NCI-H1436 (cell line): ENCODE measurements around the gene KIF21A.

ENCODE experiments used
- DNase-seq: peaks from one replicate; lab custom pipeline; 2025; lab: John Stamatoyannopoulos, UW

Gene KIF21A

DNA sequence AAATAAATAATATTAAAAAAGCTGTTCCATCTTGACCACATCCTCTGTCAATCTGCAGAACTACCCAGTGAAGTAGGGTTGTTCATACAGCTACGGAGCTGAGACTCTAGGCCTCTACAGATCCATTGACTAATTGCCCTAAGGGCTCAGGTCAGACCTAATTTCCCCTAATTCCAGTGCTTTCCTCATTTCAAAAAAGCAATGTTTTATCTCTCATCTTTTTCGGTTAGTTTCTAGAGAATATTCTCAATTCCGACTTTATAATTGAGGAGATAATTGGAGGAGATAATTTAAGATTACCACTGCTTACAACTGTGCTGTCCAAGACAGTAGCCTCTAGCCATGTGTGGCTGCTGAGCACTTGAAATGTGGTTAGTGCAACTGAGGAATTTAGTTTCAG is 167.1 kb downstream of the KIF21A start:
- DNase-seq, result no peak

DNA sequence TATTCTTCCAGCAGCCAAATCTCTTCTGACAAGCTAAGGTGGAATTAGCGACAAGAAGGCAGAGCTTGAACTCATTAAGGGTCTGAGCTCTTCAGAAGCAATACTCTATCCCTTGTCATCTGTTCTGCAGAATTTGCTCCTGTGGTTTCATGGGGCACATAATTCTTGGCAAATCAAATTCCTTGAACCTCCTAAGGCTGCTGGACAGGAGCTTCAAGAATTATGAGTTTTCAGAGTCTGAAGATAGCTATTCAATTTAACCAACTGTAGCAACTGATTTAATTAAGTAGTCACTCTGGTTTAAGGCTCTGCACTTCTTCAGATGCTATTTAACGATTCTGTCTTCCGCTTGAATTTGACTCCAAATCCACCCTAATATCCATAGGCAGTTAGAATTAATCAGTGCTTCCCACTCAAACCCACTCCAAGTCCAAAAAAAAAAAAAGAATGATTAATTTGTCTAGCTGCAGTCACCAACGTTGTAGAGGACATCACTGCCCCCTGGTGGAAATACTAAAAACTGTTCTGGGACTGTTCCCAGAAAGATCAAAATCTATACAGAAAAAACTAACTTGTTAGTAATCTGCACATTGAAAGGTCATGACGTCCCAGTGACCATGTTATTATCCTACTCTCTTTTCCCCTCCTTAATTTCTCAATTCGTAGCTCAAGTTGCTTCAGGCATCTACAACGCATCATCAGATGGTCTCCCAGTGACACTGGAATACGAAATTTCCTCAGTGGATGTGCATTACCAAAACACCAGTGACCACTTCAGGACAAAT is 169.9 kb downstream of the KIF21A start:
- DNase-seq, result no peak

DNA sequence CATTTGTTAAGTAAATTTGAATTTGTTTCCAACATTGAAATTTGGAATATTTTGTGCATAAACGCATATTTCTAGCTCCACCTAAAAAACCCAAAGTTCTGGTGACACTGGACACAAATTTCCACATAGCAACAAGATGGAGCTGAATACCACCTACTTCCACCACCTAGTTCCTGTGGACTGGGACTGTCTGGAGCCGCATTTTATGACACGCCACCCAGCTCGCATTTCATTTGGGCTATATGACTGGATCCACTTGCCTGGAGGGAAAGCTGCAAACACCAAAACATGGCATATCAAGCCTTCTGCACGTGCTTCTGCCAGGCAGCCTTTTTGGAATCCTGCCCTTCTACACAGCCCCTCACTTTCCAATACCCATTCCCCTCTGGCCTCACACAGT is 173.4 kb downstream of the KIF21A start:
- no peak for DNase-seq

DNA sequence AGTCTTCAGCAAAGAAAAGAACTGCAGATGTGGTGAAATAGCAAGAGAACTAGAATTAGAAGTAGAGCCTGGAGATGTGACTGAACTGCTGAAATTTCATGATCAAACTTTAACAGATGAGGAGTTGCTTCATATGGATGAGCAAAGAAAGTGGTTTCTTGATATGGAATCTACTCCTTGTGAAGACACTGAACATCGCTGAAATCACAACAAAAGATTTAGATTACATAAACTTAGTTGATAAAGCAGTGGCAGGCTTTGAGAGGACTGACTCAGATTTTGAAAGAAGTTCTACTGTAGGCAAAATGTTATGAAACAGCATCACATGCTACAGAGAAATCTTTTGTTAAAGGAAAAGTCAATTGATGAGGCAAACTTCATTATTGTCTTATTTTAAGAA is 175.0 kb downstream of the KIF21A start:
- no peak for DNase-seq

DNA sequence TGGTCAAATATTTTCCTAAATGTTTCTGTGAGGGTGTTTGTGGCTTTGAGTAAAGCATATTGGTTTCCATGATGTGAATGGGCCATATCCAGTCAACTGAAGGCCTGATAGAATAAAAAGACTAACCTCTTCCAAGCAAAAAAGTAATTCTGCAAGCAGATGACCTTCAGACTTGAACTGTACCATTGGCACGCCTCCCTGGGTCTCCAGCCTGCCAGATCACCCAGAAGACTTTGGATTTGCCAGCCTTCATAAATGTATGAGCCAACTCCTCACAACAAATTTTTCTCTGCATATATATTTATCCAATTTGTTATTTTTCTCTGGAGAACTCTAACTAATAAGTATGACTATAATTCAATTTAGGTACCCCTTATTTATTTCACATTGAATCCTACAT is 190.3 kb downstream of the KIF21A start:
- DNase-seq, result no peak
